GM13976 (cell line): ENCODE measurements around the gene DPT.

Source experiments
- DNase-seq: peaks from one replicate; pipeline ENCODE4 v3.0.0; 2012; ENCODE audit warnings: low spot score
- CTCF ChIP-seq: IDR thresholded peaks from 2 replicates; pipeline ENCODE4 v1.5.1; 2012; ENCODE audit warnings: borderline replicate concordance, mild to moderate bottlenecking; ENCODE audit not compliant: insufficient read depth; ENCODE audit errors: extremely low read depth, missing control alignments, control extremely low read depth
- in situ Hi-C: fragments of 300-500 bp; cut with MboI; formaldehyde crosslinking; loops from one replicate; pipeline ENCODE4 v1.12.0; 2022; ENCODE audit warnings: low sequenced_read_pairs, mixed read lengths, inconsistent platforms; ENCODE audit not compliant: unreplicated experiment

Gene DPT

GRCh38 chr1:168688644-168689326 is 40.2 kb downstream of the DPT start:
- in situ Hi-C loops, result no loop called here
- no peak for TF ChIP-seq CTCF
- no peak for DNase-seq

GRCh38 chr1:168687816-168688215 is 41.2 kb downstream of the DPT start:
- in situ Hi-C loops, result no loop called here
- no peak for TF ChIP-seq CTCF
- no peak for DNase-seq

- DNase-seq, result no peak
- no peak for TF ChIP-seq CTCF
- in situ Hi-C loops, result no loop called here
These were observed 42.3 kb downstream of the DPT start for GRCh38 chr1:168686666-168687065.

- no peak for TF ChIP-seq CTCF
- in situ Hi-C loops, result no loop called here
- no peak for DNase-seq
These were observed 45.1 kb downstream of the DPT start for GRCh38 chr1:168683871-168684270.

GRCh38 chr1:168676861-168677260 is 52.1 kb downstream of the DPT start:
- no peak for DNase-seq
- no peak for TF ChIP-seq CTCF
- in situ Hi-C loops, result no loop called here

GRCh38 chr1:168676029-168676812 is 52.8 kb downstream of the DPT start:
- in situ Hi-C loops, result no loop called here
- no peak for TF ChIP-seq CTCF
- no peak for DNase-seq
